ENCODE data around the gene CALM3.

The CALM3 gene

GRCh38 chr19:46635920-46636761 lies 35.0 kb downstream of the CALM3 start, which contains the start of gene GNG8:
GNG8 (minus strand) TSS chr19:46636202; CDS start chr19:46634682, 1,520 bp downstream.
- DNase-seq (ENCODE audit: low read depth, low spot score): no peak

GRCh38 chr19:46637224-46637623 lies 36.1 kb downstream of the CALM3 start:
- DNase-seq (ENCODE audit: low read depth, low spot score): no peak

GRCh38 chr19:46639358-46640182 lies 38.4 kb downstream of the CALM3 start:
- DNase-seq (ENCODE audit: low read depth, low spot score): no peak

GRCh38 chr19:46640656-46641055 lies 39.5 kb downstream of the CALM3 start:
- no peak for DNase-seq (ENCODE audit: low read depth, low spot score)

- no peak for DNase-seq (ENCODE audit: low read depth, low spot score)
Measured at GRCh38 chr19:46644720-46645119, 43.6 kb downstream of the CALM3 start.

GRCh38 chr19:46646402-46646801 lies 45.3 kb downstream of the CALM3 start:
- no peak for DNase-seq (ENCODE audit: low read depth, low spot score)

- no peak for DNase-seq (ENCODE audit: low read depth, low spot score)
Measured at GRCh38 chr19:46648060-46648960, 47.2 kb downstream of the CALM3 start.

- no peak for DNase-seq (ENCODE audit: low read depth, low spot score)
Measured at GRCh38 chr19:46648961-46649960, 48.1 kb downstream of the CALM3 start.

GRCh38 chr19:46650445-46650844 lies 49.3 kb downstream of the CALM3 start:
- no peak for DNase-seq (ENCODE audit: low read depth, low spot score)

- DNase-seq (ENCODE audit: low read depth, low spot score): no peak
Measured at GRCh38 chr19:46654621-46655152, 53.6 kb downstream of the CALM3 start.

- DNase-seq (ENCODE audit: low read depth, low spot score): no peak
Measured at GRCh38 chr19:46656541-46656940, 55.4 kb downstream of the CALM3 start.

- DNase-seq (ENCODE audit: low read depth, low spot score): no peak
Measured at GRCh38 chr19:46659151-46660007, 58.2 kb downstream of the CALM3 start.

GRCh38 chr19:46660008-46660517 lies 58.9 kb downstream of the CALM3 start:
- DNase-seq (ENCODE audit: low read depth, low spot score): no peak

Data from activated naive CD8-positive, alpha-beta T cell treated with anti-CD3 and anti-CD28 coated beads, Interleukin-2, amount 50 U/mL, for 16 hours (primary cell).